Cortex of kidney (tissue), 1 donor: ENCODE data around the gene POLDIP3.
"Not testable (repeated sequence)": the region's sequence is repeated elsewhere in the genome, so short reads cannot be mapped to it uniquely, and the experiment has no call there.

ENCODE experiments used
- DNase-seq: peaks from one replicate; lab custom pipeline; 2025; lab: John Stamatoyannopoulos, UW

POLDIP3 gene

GRCh38 chr22:42586381-42586780, 28.3 kb downstream of the POLDIP3 start:
- DNase-seq = no peak

GRCh38 chr22:42585096-42585495, 29.6 kb downstream of the POLDIP3 start:
- no peak for DNase-seq

GRCh38 chr22:42584364-42584940, 30.2 kb downstream of the POLDIP3 start:
- no peak for DNase-seq

- no peak for DNase-seq
Observed at GRCh38 chr22:42582987-42583386, 31.7 kb downstream of the POLDIP3 start.

- DNase-seq = no peak
Observed at GRCh38 chr22:42581762-42582716, 32.6 kb downstream of the POLDIP3 start.

GRCh38 chr22:42581194-42581761, 33.4 kb downstream of the POLDIP3 start:
- not testable (repeated sequence) for DNase-seq

- not testable (repeated sequence) for DNase-seq
Observed at GRCh38 chr22:42580040-42580439, 34.6 kb downstream of the POLDIP3 start.

- no peak for DNase-seq
Observed at GRCh38 chr22:42577623-42578240, 37.0 kb downstream of the POLDIP3 start.

GRCh38 chr22:42577141-42577540, 37.5 kb downstream of the POLDIP3 start:
- not testable (repeated sequence) for DNase-seq

- not testable (repeated sequence) for DNase-seq
Observed at GRCh38 chr22:42575996-42576574, 38.6 kb downstream of the POLDIP3 start.

- DNase-seq = not testable (repeated sequence)
Observed at GRCh38 chr22:42574468-42574867, 40.2 kb downstream of the POLDIP3 start.

GRCh38 chr22:42574046-42574445, 40.6 kb downstream of the POLDIP3 start:
- not testable (repeated sequence) for DNase-seq

- DNase-seq = not testable (repeated sequence)
Observed at GRCh38 chr22:42571068-42571467, 43.6 kb downstream of the POLDIP3 start.

GRCh38 chr22:42570580-42570979, 44.1 kb downstream of the POLDIP3 start:
- DNase-seq = not testable (repeated sequence)

GRCh38 chr22:42567950-42568349, 46.7 kb downstream of the POLDIP3 start:
- not testable (repeated sequence) for DNase-seq

- DNase-seq = no peak
Observed at GRCh38 chr22:42565956-42566355, 48.7 kb downstream of the POLDIP3 start.

GRCh38 chr22:42564699-42565098, 50.0 kb downstream of the POLDIP3 start:
- DNase-seq = no peak

GRCh38 chr22:42563943-42564342, 50.7 kb downstream of the POLDIP3 start:
- not testable (repeated sequence) for DNase-seq

GRCh38 chr22:42562684-42563083, 52.0 kb downstream of the POLDIP3 start:
- DNase-seq = no peak

GRCh38 chr22:42562279-42562678, 52.4 kb downstream of the POLDIP3 start:
- DNase-seq = no peak

GRCh38 chr22:42561856-42562255, 52.8 kb downstream of the POLDIP3 start:
- no peak for DNase-seq

- no peak for DNase-seq
Observed at GRCh38 chr22:42560781-42561180, 53.9 kb downstream of the POLDIP3 start.
